HepG2 (cell line): ENCODE results near the gene MAJIN. TPM values are rescaled to one million over a fixed set of nuclear protein-coding genes. Genes with fewer than 3 reads are reported as not detected.

ENCODE experiments used
- ARID5B ChIP-seq: IDR thresholded peaks from 2 replicates; pipeline ENCODE4 v1.4.0; 2020; ENCODE audit warnings: mild to moderate bottlenecking, missing genetic modification reagents
- ERF ChIP-seq: IDR thresholded peaks from 2 replicates; pipeline ENCODE4 v1.6.1; 2018; ENCODE audit warnings: missing biosample characterization, missing genetic modification reagents
- ETS1 ChIP-seq: sonication (generic); formaldehyde crosslinking; IDR thresholded peaks from 2 replicates; pipeline ENCODE4 v1.4.0; 2020; ENCODE audit warnings: missing genetic modification reagents
- HBP1 ChIP-seq: IDR thresholded peaks from 2 replicates; pipeline ENCODE4 v1.6.1; 2016; ENCODE audit warnings: low read depth, control low read depth
- HOXA5 ChIP-seq: sonication (generic); formaldehyde crosslinking; IDR thresholded peaks from 2 replicates; pipeline ENCODE4 v1.4.0; 2020; ENCODE audit warnings: missing genetic modification reagents
- ONECUT2 ChIP-seq: sonication (generic); formaldehyde crosslinking; IDR thresholded peaks from 2 replicates; pipeline ENCODE4 v1.4.0; 2020; ENCODE audit warnings: missing genetic modification reagents
- SSRP1 ChIP-seq: IDR thresholded peaks from 2 replicates; pipeline ENCODE4 v1.6.1; 2016; ENCODE audit warnings: control low read depth
- ZBTB10 ChIP-seq: sonication (generic); formaldehyde crosslinking; IDR thresholded peaks from 2 replicates; pipeline ENCODE4 v1.4.0; 2020; ENCODE audit warnings: missing genetic modification reagents, borderline replicate concordance
- ZNF274 ChIP-seq: sonication (generic); formaldehyde crosslinking; IDR thresholded peaks from 2 replicates; pipeline ENCODE4 v1.5.1; 2020; ENCODE audit warnings: mild to moderate bottlenecking, missing genetic modification reagents
- ZNF432 ChIP-seq: sonication (generic); formaldehyde crosslinking; IDR thresholded peaks from 2 replicates; pipeline ENCODE4 v1.5.0; 2020; ENCODE audit warnings: missing genetic modification reagents, mild to moderate bottlenecking, borderline replicate concordance
- ZNF691 ChIP-seq: sonication (generic); formaldehyde crosslinking; IDR thresholded peaks from 2 replicates; pipeline ENCODE4 v1.4.0; 2020; ENCODE audit warnings: missing genetic modification reagents, low read depth, mild to moderate bottlenecking, borderline replicate concordance
- ZNF773 ChIP-seq: sonication (generic); formaldehyde crosslinking; IDR thresholded peaks from 2 replicates; pipeline ENCODE4 v1.4.0; 2020; ENCODE audit warnings: missing genetic modification reagents, borderline replicate concordance
- polyA plus RNA-seq, 8 experiments: library from polyadenylated mRNA; depleted of rRNA in 3 of 8; stranded (reverse) in 7 of 8; unstranded in 1 of 8; fragments of >200 nt; fragmentation: Illumina TruSeq in 4 of 8; extraction: Trizol in 4 of 8; gene quantifications; 2 replicates each; pipeline versions ENCODE4 v1.2.1 to v1.2.3, GENCODE V29; 2011 to 2016; ENCODE audit warnings: low read depth in 4 of 8, missing spikeins in 1 of 8, mixed read lengths in 1 of 8; ENCODE audit not compliant: insufficient read depth in 1 of 8
- total RNA-seq, 5 experiments: library from RNA; depleted of rRNA; stranded (reverse); fragments of >200 nt; fragmentation: Illumina TruSeq; extraction: Trizol; gene quantifications; 2 replicates each; pipeline ENCODE4 v1.2.3, GENCODE V29; 2016; ENCODE audit warnings: low read depth in 1 of 5

Gene MAJIN
- total and polyA plus RNA-seq, 2 of the 13 experiments (the other 11 are each of a cell fraction or from before 2014, with no cell fraction given) = not detected

GRCh38 chr11:64894070-64894811 lies 77.7 kb downstream of the MAJIN start (continued):
- TF ChIP-seq ETS1 (CRISPR knock-in tag) (peak; percentile 35; the same call in 1 of the 2 replicates), HBP1 (CRISPR knock-in tag) (peak; percentile 80; the same call in 1 of the 2 replicates), ZNF432 (no peak), ERF (CRISPR knock-in tag) (peak; percentile 89), ZNF274 (CRISPR knock-in tag) (no peak; the same call in 1 of the 2 replicates), SSRP1 (CRISPR knock-in tag) (0 out of 2 replicates have a peak, but pooled peaks have one; percentile 66), ZNF691 (CRISPR knock-in tag) (peak; percentile 88; the same call in 1 of the 2 replicates), ARID5B (CRISPR knock-in tag) (peak; percentile 81), ONECUT2 (CRISPR knock-in tag) (no peak), HOXA5 (CRISPR knock-in tag) (peak; percentile 30), ZNF773 (CRISPR knock-in tag) (0 out of 2 replicates have a peak, but pooled peaks have one; percentile 24), ZBTB10 (CRISPR knock-in tag) (no peak)
